Memory B cell (primary cell): ENCODE data around the gene HAUS3.

Source experiments
- ATAC-seq: fragments of 150-1000 bp; cut with Tn5 transposase; 2 replicates; pipeline ENCODE4 v1.10.0; 2021; ENCODE audit warnings: low read depth, mild to moderate bottlenecking, moderate library complexity
- DNase-seq, 2 donors: peaks; one replicate each; pipeline ENCODE4 v3.0.0; 2022; ENCODE audit warnings: low spot score in 2 of 2
- H3K27ac Mint-ChIP-seq: one replicate; pipeline ENCODE4 v1.8.0; 2022; ENCODE audit warnings: mild to moderate bottlenecking, moderate library complexity, mixed read lengths
- H3K27me3 Mint-ChIP-seq: one replicate; pipeline ENCODE4 v1.8.0; 2022; ENCODE audit warnings: mixed read lengths
- H3K36me3 Mint-ChIP-seq: one replicate; pipeline ENCODE4 v1.8.0; 2022; ENCODE audit warnings: mild to moderate bottlenecking, mixed read lengths
- H3K4me1 Mint-ChIP-seq: one replicate; pipeline ENCODE4 v1.8.0; 2022; ENCODE audit warnings: mixed read lengths
- H3K4me3 Mint-ChIP-seq: one replicate; pipeline ENCODE4 v1.8.0; 2022; ENCODE audit warnings: mild to moderate bottlenecking, moderate library complexity, mixed read lengths
- H3K9me3 Mint-ChIP-seq: one replicate; pipeline ENCODE4 v1.8.0; 2022; ENCODE audit warnings: mixed read lengths

The HAUS3 gene

DNA sequence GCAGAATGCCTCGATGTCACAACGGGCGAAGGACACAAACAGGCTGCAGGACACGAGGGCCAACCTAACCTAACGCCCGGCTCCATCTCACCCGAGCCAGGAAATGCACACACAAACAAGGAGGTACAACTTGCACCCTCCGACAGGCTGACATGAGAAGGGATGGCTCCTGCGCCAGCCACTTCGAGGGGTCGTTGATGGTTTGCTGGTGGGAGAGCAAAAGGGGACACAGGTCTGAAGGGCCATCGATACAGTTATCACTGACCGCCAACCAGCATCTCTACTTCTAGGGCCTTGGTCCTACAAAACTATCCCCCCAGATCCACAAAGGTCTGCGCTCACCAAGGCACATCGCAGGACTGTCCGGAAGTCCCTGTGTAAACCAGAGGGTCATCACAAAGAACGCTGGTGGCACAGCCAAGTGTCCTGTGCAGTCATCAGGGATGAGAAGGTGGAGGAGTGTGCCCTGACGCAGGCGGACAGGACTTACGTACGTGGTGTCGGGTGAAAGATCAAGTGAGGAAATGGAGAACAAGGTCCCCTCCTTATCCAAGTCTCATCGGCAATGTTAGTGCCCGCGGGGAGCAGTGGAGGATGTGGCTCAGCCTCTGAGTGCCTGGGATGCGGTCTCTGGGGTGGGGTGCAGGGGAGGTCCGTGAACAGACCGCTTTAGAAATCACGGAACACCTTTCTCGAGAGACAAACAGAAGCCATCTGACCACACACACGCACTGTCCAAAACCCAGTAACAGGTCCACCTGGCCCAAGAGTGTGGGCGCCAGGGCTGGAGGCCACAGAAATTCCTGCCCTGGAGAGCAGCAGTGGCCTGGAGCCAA, 13.0 kb upstream of the HAUS3 start:
- Mint-ChIP-seq H3K27ac (no peak overlapping the region), H3K27me3 (no peaks in the 10 kb centered on the region), H3K4me1 (peaks cover 11% of the 10 kb centered on the region), H3K4me3 (no peak overlapping the region), H3K36me3 (peaks cover 13% of the 10 kb centered on the region), H3K9me3 (no peaks in the 10 kb centered on the region)
- ATAC-seq: no peak
- DNase-seq: peak in 1 of 2 donors; percentile 7

- Mint-ChIP-seq H3K4me3 (no peak overlapping the region), H3K27ac (no peak overlapping the region), H3K36me3 (peaks cover 13% of the 10 kb centered on the region), H3K27me3 (no peaks in the 10 kb centered on the region), H3K9me3 (no peaks in the 10 kb centered on the region), H3K4me1 (peaks cover 11% of the 10 kb centered on the region)
- peak in 1 of 2 donors; percentile 8 for DNase-seq
- ATAC-seq: no peak
Measured at GRCh38 chr4:2253160-2254084, 11.5 kb upstream of the HAUS3 start.

DNA sequence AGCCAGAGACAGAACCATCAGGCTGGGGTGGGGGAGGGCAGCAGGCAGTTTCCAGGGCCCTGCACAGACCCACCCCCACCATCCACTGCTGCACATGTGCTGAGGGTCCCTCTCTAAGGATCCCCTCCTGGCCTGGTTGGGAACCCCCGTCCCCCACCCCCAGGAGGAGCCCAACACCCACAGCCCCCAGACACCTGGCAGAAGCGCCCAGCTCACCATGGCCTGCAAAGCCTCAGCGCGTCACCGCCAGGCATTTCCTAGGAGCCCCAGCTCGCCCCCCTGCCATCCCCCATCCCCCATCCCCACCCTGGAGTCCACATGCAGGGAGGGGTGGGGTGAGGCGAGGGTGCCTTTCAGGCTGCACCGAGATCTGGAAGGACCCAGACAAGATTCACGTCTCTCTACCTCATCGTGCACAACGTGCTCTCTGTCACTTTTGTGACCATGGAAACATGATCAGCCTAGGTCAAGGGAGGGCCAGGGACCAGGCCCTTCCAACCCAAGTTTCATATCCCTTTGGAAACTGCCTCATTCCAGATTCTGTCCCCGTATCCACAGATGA, 10.7 kb upstream of the HAUS3 start:
- H3K9me3 Mint-ChIP-seq: no peaks in the 10 kb centered on the region
- peaks cover 10% of the 10 kb centered on the region for H3K4me1 Mint-ChIP-seq
- no peak for ATAC-seq
- DNase-seq: no peak
- H3K36me3 Mint-ChIP-seq: peaks cover 13% of the 10 kb centered on the region
- no peaks in the 10 kb centered on the region for H3K27me3 Mint-ChIP-seq
- no peak overlapping the region for H3K4me3 Mint-ChIP-seq
- H3K27ac Mint-ChIP-seq: no peak overlapping the region

- Mint-ChIP-seq H3K36me3 (peaks cover 13% of the 10 kb centered on the region), H3K4me3 (no peak overlapping the region), H3K27ac (no peak overlapping the region), H3K9me3 (no peaks in the 10 kb centered on the region), H3K27me3 (no peaks in the 10 kb centered on the region), H3K4me1 (peaks cover 6% of the 10 kb centered on the region)
- ATAC-seq (no peak), DNase-seq (peak in 1 of 2 donors; percentile 10)
Measured at GRCh38 chr4:2251795-2252529, 10.0 kb upstream of the HAUS3 start.

DNA sequence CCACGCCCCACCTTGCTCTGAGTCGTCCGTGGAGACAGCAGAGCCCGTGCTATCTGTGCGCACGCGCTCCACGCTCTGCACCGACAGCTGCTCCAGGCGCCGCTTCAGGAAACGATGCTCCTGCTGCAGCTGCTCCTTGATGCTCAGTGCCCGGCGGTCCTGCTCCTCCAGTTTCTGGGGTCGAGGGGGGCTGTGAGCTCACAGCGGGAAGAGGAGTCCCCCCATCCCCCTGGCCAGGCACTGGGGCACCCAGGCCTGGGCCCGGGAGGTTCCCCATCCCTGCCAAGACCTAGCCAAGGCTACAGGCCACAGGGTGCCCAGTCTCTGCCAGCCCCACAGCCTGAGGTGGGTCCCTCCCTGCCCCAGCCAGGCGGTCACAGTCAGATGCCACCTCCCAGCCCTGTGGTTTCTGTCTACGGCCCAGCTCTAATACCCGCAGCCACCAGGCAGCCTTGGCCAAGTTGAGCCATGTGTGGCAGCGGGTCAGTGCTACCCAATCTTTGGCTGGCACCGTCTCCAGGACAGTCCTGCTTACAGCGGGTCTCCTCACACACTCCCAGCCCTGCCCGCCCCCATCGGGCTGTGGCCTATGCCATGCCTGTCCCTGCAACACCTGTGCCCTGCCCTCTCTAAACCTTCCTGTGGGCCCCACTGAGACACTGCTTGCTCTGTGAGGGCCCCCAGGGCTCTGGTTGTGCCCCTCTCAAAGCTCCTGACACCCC, 9.3 kb upstream of the HAUS3 start:
- Mint-ChIP-seq H3K27me3 (no peaks in the 10 kb centered on the region), H3K4me3 (no peak overlapping the region), H3K9me3 (no peaks in the 10 kb centered on the region), H3K36me3 (peaks cover 13% of the 10 kb centered on the region), H3K4me1 (peaks cover 2% of the 10 kb centered on the region), H3K27ac (no peak overlapping the region)
- peak in 1 of 2 donors; percentile 10 for DNase-seq
- no peak for ATAC-seq

DNA sequence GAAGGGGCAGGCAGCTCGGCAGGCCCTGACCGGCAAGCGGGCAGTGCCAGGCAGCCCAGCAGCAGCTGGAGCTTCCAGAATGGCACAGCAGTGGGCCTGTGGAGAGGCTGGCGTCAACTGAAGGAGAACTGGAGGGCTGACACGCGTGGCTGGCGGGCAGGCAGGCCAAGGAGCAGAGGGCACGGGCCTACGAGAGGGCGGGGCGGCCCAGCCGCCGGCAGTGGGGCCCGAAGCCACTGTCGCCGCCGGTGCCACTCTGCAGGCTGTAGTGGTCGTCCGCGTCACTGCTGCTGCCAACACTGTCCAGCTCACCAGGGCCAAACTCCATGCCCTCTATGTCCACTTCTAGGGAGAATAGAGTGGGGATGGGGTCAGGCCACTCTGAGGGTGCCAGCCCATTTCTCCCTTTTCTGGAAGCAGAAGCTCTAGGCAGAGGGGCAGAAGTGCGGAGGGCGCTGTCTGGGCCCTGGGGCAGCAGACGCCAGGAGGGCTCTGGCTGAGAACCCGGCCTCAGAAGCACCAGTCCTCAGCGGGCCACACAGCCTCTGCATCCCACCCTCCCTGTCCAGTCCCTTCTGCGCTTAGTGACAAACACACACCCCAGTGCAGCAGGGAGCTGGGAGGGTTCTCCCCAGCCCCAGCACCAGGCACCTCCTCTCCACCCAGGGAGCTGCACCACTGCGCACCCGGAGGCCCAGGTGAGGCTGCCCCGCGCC, 8.6 kb upstream of the HAUS3 start:
- H3K27me3 Mint-ChIP-seq: no peaks in the 10 kb centered on the region
- ATAC-seq (no peak), DNase-seq (peak in 1 of 2 donors; percentile 8)
- no peak overlapping the region for H3K27ac Mint-ChIP-seq
- H3K4me3 Mint-ChIP-seq: no peak overlapping the region
- peaks cover 13% of the 10 kb centered on the region for H3K36me3 Mint-ChIP-seq
- H3K4me1 Mint-ChIP-seq: peaks cover 5% of the 10 kb centered on the region
- no peaks in the 10 kb centered on the region for H3K9me3 Mint-ChIP-seq

- no peak overlapping the region for H3K4me3 Mint-ChIP-seq
- ATAC-seq (no peak), DNase-seq (no peak)
- no peak overlapping the region for H3K27ac Mint-ChIP-seq
- no peaks in the 10 kb centered on the region for H3K9me3 Mint-ChIP-seq
- H3K4me1 Mint-ChIP-seq: peaks cover 8% of the 10 kb centered on the region
- no peaks in the 10 kb centered on the region for H3K27me3 Mint-ChIP-seq
- peaks cover 13% of the 10 kb centered on the region for H3K36me3 Mint-ChIP-seq
Measured at GRCh38 chr4:2249526-2250356, 7.8 kb upstream of the HAUS3 start.

DNA sequence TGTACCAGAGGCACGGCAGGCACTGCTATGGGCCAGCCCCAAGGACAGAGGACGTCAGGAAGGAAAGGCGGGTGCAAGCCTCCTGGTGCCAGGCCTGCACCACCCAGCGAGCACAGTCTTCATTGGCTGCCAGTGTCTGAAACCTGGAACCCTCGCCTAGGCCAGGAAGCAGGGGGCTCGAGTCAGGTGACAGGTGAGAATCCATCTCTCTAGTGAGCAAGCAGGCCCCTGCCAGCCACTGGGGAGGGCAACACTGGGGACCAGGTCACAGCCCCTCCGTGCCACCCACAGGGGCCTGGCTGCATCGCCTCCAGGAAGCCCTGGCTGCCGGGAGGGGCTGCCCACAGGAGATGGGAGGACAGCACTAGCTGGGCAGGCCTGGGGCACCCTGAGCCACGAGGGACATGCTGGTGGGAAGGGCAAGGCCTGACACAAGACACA, 6.9 kb upstream of the HAUS3 start:
- Mint-ChIP-seq H3K4me1 (peaks cover 7% of the 10 kb centered on the region), H3K27ac (no peak overlapping the region), H3K4me3 (no peak overlapping the region), H3K9me3 (no peaks in the 10 kb centered on the region), H3K36me3 (peaks cover 6% of the 10 kb centered on the region), H3K27me3 (no peaks in the 10 kb centered on the region)
- no peak for DNase-seq
- ATAC-seq: no peak

DNA sequence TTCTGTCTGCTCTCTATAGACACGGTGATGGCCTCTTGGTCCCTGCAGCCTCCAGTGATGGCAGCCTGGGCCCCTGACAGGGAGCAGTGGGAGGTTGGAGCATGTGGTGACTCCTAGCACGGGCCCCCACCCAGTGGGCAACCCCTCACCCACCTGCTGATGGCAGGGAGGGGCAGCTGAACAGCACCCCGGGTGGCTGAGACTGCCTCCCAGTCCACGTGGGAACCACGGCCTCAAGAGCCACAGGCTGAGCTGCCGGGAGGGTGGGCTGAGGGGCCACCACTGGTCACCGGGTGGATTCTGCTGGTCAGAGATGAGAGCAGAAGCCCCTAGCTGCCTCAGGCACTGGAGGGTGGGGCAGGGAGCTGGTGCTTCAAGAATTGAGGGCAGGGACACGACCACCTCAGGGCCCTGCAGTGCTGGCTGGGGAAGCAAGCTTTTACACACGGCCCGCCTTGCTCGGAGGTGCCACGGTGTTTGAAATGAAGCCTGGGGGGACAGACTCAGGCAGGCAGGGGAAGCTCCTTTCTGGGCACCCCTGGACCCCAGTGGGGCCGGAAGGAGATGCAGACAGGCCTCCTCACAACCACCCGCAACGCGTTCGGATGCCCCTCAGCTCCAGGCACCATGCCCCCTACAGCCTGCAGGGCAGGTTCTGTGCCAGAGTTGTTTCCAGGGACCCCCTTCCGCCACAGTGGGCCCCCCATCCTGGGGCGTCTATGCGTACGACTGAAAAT, 6.3 kb upstream of the HAUS3 start:
- Mint-ChIP-seq H3K9me3 (no peaks in the 10 kb centered on the region), H3K27ac (no peak overlapping the region), H3K36me3 (peaks cover 6% of the 10 kb centered on the region), H3K4me1 (peaks cover 12% of the 10 kb centered on the region), H3K27me3 (no peaks in the 10 kb centered on the region), H3K4me3 (no peak overlapping the region)
- ATAC-seq (no peak), DNase-seq (no peak)

GRCh38 chr4:2247128-2248043, 5.5 kb upstream of the HAUS3 start:
- Mint-ChIP-seq H3K9me3 (no peaks in the 10 kb centered on the region), H3K4me3 (no peak overlapping the region), H3K27me3 (no peaks in the 10 kb centered on the region), H3K27ac (no peak overlapping the region), H3K36me3 (peaks cover 6% of the 10 kb centered on the region), H3K4me1 (peaks cover 12% of the 10 kb centered on the region)
- DNase-seq (no peak), ATAC-seq (no peak)
